Inflammatory macrophage (primary cell): Measurements from ENCODE around the gene PRRX2.

Experiments used
- DNase-seq, 2 donors: peaks; one replicate each; pipeline ENCODE4 v3.0.0-alpha.2; 2020 to 2022

The PRRX2 gene

GRCh38 chr9:129682381-129682780, 16.9 kb downstream of the PRRX2 start:
- no peak for DNase-seq

GRCh38 chr9:129685220-129685932, 19.9 kb downstream of the PRRX2 start:
- DNase-seq = no peak

GRCh38 chr9:129685933-129686259, 20.4 kb downstream of the PRRX2 start:
- no peak for DNase-seq

GRCh38 chr9:129686736-129687135, 21.3 kb downstream of the PRRX2 start:
- DNase-seq = no peak

- DNase-seq = no peak
These were observed 21.9 kb downstream of the PRRX2 start for GRCh38 chr9:129687391-129687790.

GRCh38 chr9:129688285-129689043, 23.0 kb downstream of the PRRX2 start:
- no peak for DNase-seq

GRCh38 chr9:129692534-129692933, 27.1 kb downstream of the PRRX2 start:
- no peak for DNase-seq

GRCh38 chr9:129693741-129694140, 28.3 kb downstream of the PRRX2 start:
- DNase-seq = no peak

- DNase-seq = no peak
These were observed 28.8 kb downstream of the PRRX2 start for GRCh38 chr9:129694243-129694646.

GRCh38 chr9:129695870-129696269, 30.4 kb downstream of the PRRX2 start:
- DNase-seq = no peak

GRCh38 chr9:129696944-129697655, 31.7 kb downstream of the PRRX2 start:
- no peak for DNase-seq

GRCh38 chr9:129697656-129698253, 32.3 kb downstream of the PRRX2 start:
- no peak for DNase-seq

GRCh38 chr9:129698254-129698757, 32.9 kb downstream of the PRRX2 start:
- peak in 1 of 2 donors; percentile 31 for DNase-seq

- no peak for DNase-seq
These were observed 35.6 kb downstream of the PRRX2 start for GRCh38 chr9:129701054-129701453.

GRCh38 chr9:129701549-129701948, 36.1 kb downstream of the PRRX2 start:
- DNase-seq = no peak

GRCh38 chr9:129702589-129703520, 37.4 kb downstream of the PRRX2 start:
- peak in 1 of 2 donors; percentile 15 for DNase-seq

GRCh38 chr9:129703667-129704355, 38.4 kb downstream of the PRRX2 start:
- no peak for DNase-seq

GRCh38 chr9:129704807-129705206, 39.4 kb downstream of the PRRX2 start:
- DNase-seq = no peak

GRCh38 chr9:129708793-129709192, 43.3 kb downstream of the PRRX2 start:
- DNase-seq = no peak

GRCh38 chr9:129709438-129710168, 44.2 kb downstream of the PRRX2 start:
- no peak for DNase-seq

GRCh38 chr9:129710169-129710453, 44.7 kb downstream of the PRRX2 start:
- no peak for DNase-seq
